SU-DHL-6 (cell line): Measurements from ENCODE around the gene KCNK15.

Source experiments
- H2AFZ ChIP-seq: fragments of 200-600 bp; sonication (generic); 2 replicates; pipeline ENCODE4 v1.6.1; 2014; ENCODE audit warnings: low read depth, mild to moderate bottlenecking, moderate library complexity, mixed read lengths, antibody characterized with exemption, low read length; ENCODE audit not compliant: severe bottlenecking
- H3F3A ChIP-seq: fragments of 200-600 bp; shearing (Covaris generic); 2 replicates; pipeline ENCODE4 v1.6.0; 2016; ENCODE audit warnings: antibody characterized with exemption, mild to moderate bottlenecking; ENCODE audit not compliant: insufficient read depth
- H3K27ac ChIP-seq: fragments of 200-600 bp; sonication (generic); 2 replicates; pipeline ENCODE4 v1.5.1; 2016; ENCODE audit warnings: low read depth, mild to moderate bottlenecking, low read length, moderate library complexity, mixed read lengths
- H3K27me3 ChIP-seq: fragments of 200-600 bp; sonication (generic), shearing (Covaris generic); 2 replicates; pipeline ENCODE4 v1.6.0; 2014; ENCODE audit warnings: mild to moderate bottlenecking, low read length
- H3K36me3 ChIP-seq: fragments of 200-600 bp; sonication (generic); 2 replicates; pipeline ENCODE4 v1.6.1; 2014; ENCODE audit warnings: mild to moderate bottlenecking, low read length, mixed read lengths
- H3K4me2 ChIP-seq: fragments of 300-600, 200-600 bp; shearing (Covaris generic), sonication (generic); 2 replicates; pipeline ENCODE4 v1.6.0; 2014; ENCODE audit warnings: low read length, low read depth, mild to moderate bottlenecking; ENCODE audit not compliant: poor library complexity, severe bottlenecking
- H3K4me3 ChIP-seq: fragments of 200-600 bp; sonication (generic); 2 replicates; pipeline ENCODE4 v1.5.1; 2014; ENCODE audit warnings: antibody characterized with exemption, low read length, mild to moderate bottlenecking, mixed read lengths; ENCODE audit not compliant: insufficient read depth, poor library complexity, severe bottlenecking
- H3K79me2 ChIP-seq: fragments of 200-600 bp; sonication (generic); 2 replicates; pipeline ENCODE4 v1.6.1; 2014; ENCODE audit warnings: mild to moderate bottlenecking, low read length, moderate library complexity; ENCODE audit not compliant: insufficient read depth
- H3K9ac ChIP-seq: fragments of 200-600 bp; sonication (generic); 2 replicates; pipeline ENCODE4 v1.7.0; 2014; ENCODE audit warnings: mild to moderate bottlenecking, low read length
- H3K9me2 ChIP-seq: fragments of 200-600 bp; sonication (generic); replicated peaks from 2 replicates; pipeline ENCODE4 v1.6.1; 2014; ENCODE audit warnings: low read length; ENCODE audit not compliant: insufficient read depth
- H3K9me3 ChIP-seq: fragments of 200-600 bp; sonication (generic); 2 replicates; pipeline ENCODE4 v1.6.1; 2014; ENCODE audit warnings: low read length, mixed read lengths; ENCODE audit not compliant: insufficient read depth
- H4K20me1 ChIP-seq: fragments of 200-600 bp; sonication (generic); 2 replicates; pipeline ENCODE4 v1.6.1; 2014; ENCODE audit warnings: low read depth, mild to moderate bottlenecking, antibody characterized with exemption, low read length, moderate library complexity, mixed read lengths
- EZH2phosphoT487 ChIP-seq: fragments of 200-600 bp; sonication (generic), shearing (Covaris generic); conservative IDR thresholded peaks from 2 replicates; pipeline ENCODE4 v1.6.1; 2018; ENCODE audit warnings: mild to moderate bottlenecking, antibody characterized with exemption, low read length, moderate library complexity, mixed read lengths
- TF ChIP-seq, protein P1 (sequence below): fragments of 200-600 bp; sonication (generic); IDR thresholded peaks from one replicate; pipeline ENCODE4 v1.5.1; 2017; ENCODE audit warnings: antibody characterized with exemption, mild to moderate bottlenecking, low read length, moderate library complexity; ENCODE audit not compliant: insufficient read depth, poor library complexity, severe bottlenecking

KCNK15 gene

GRCh38 chr20:44702776-44703175 lies 42.9 kb upstream of the KCNK15 start:
- Histone ChIP-seq H3K4me2 (no peak overlapping the region), H3F3A (no peaks in the 10 kb centered on the region), H3K9ac (no peak overlapping the region)

GRCh38 chr20:44703183-44703925 lies 42.3 kb upstream of the KCNK15 start:
- no peak overlapping the region for H2AFZ ChIP-seq

More at GRCh38 chr20:44702776-44703175, 42.9 kb upstream of the KCNK15 start:
- H3K27ac ChIP-seq = no peak overlapping the region
- no peak overlapping the region for H3K4me3 ChIP-seq
- no peaks in the 10 kb centered on the region for H3K9me3 ChIP-seq
- TF ChIP-seq, protein P1, sequence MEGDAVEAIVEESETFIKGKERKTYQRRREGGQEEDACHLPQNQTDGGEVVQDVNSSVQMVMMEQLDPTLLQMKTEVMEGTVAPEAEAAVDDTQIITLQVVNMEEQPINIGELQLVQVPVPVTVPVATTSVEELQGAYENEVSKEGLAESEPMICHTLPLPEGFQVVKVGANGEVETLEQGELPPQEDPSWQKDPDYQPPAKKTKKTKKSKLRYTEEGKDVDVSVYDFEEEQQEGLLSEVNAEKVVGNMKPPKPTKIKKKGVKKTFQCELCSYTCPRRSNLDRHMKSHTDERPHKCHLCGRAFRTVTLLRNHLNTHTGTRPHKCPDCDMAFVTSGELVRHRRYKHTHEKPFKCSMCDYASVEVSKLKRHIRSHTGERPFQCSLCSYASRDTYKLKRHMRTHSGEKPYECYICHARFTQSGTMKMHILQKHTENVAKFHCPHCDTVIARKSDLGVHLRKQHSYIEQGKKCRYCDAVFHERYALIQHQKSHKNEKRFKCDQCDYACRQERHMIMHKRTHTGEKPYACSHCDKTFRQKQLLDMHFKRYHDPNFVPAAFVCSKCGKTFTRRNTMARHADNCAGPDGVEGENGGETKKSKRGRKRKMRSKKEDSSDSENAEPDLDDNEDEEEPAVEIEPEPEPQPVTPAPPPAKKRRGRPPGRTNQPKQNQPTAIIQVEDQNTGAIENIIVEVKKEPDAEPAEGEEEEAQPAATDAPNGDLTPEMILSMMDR = no peak
- TF ChIP-seq EZH2phosphoT487 = no peak
- H4K20me1 ChIP-seq = no peaks in the 10 kb centered on the region
- no peaks in the 10 kb centered on the region for H3K79me2 ChIP-seq
- H3K36me3 ChIP-seq = no peaks in the 10 kb centered on the region
- no peaks in the 10 kb centered on the region for H3K9me2 ChIP-seq
- no peak overlapping the region for H2AFZ ChIP-seq
- no peaks in the 10 kb centered on the region for H3K27me3 ChIP-seq

GRCh38 chr20:44703956-44704488 lies 41.6 kb upstream of the KCNK15 start:
- no peak overlapping the region for H3K9ac ChIP-seq
- no peak overlapping the region for H3K27ac ChIP-seq
- no peaks in the 10 kb centered on the region for H3K9me3 ChIP-seq
- no peak overlapping the region for H2AFZ ChIP-seq
- no peaks in the 10 kb centered on the region for H3K36me3 ChIP-seq
- no peaks in the 10 kb centered on the region for H3K9me2 ChIP-seq
- H3K79me2 ChIP-seq = no peaks in the 10 kb centered on the region
- H3K4me3 ChIP-seq = no peak overlapping the region
- H3K4me2 ChIP-seq = no peak overlapping the region
- no peaks in the 10 kb centered on the region for H3K27me3 ChIP-seq
- H4K20me1 ChIP-seq = no peaks in the 10 kb centered on the region
- no peaks in the 10 kb centered on the region for H3F3A ChIP-seq
- TF ChIP-seq, protein P1 = no peak
- no peak for TF ChIP-seq EZH2phosphoT487

More at GRCh38 chr20:44703183-44703925, 42.3 kb upstream of the KCNK15 start:
- Histone ChIP-seq H3K4me2 (no peak overlapping the region), H3K36me3 (no peaks in the 10 kb centered on the region), H3K27ac (no peak overlapping the region), H4K20me1 (no peaks in the 10 kb centered on the region), H3K27me3 (no peaks in the 10 kb centered on the region), H3K9me2 (no peaks in the 10 kb centered on the region), H3K79me2 (no peaks in the 10 kb centered on the region), H3K4me3 (no peak overlapping the region), H3K9me3 (no peaks in the 10 kb centered on the region), H3F3A (no peaks in the 10 kb centered on the region), H3K9ac (no peak overlapping the region)
- TF ChIP-seq, protein P1 = no peak
- no peak for TF ChIP-seq EZH2phosphoT487
